GM18526 (cell line): ENCODE data around the gene CCDC88B.

ENCODE experiments used
- POLR2A ChIP-seq: IDR thresholded peaks from 3 replicates; pipeline ENCODE4 v1.6.1; 2011; ENCODE audit not compliant: insufficient read length; ENCODE audit errors: extremely low read depth

CCDC88B gene

DNA sequence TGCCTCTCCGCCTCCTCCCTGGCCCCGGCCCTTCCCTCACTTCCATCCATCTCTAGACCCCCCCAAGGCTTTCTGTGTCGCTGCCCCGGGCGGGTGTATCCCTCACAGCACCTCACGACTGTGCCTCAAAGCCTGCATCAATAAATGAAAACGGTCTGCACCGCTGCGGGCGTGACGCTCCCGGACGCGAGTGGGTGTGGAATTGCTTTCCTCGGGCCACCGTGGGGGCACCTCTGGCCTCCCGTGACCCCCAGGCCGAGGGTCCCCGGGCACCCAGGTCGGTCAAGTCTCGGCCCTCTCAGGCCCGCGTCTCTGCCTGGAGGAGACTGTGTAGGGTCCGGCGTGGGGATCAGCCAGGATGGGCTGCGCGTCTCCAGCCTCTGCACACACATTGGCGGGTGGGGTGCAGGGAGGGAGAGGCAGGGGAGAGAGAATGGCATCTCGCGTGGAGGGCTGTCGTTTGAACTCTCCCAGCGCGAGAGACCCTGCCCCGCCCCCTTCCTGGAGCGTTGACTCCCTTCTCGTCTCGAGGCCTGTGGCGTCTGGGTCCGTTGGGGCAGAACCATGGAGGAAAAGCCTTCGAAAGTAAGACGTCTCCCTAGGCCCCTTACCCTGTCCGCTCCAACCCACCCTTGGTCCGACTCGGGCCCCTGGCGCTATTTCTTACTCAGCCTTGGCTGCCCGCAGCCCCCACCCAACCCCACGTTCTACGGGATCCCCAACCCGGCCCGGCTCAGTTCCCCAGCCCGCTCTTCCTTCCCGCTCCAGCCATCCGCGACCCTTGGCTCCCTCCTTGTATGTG is 40.0 kb upstream of the CCDC88B start, which contains the start of gene CATSPERZ:
Gene CATSPERZ, plus strand, starts transcription at position 512 of the 802 bp plus-strand sequence. Its CDS starts 53 bp downstream, at position 565.
- TF ChIP-seq POLR2A = no peak

DNA sequence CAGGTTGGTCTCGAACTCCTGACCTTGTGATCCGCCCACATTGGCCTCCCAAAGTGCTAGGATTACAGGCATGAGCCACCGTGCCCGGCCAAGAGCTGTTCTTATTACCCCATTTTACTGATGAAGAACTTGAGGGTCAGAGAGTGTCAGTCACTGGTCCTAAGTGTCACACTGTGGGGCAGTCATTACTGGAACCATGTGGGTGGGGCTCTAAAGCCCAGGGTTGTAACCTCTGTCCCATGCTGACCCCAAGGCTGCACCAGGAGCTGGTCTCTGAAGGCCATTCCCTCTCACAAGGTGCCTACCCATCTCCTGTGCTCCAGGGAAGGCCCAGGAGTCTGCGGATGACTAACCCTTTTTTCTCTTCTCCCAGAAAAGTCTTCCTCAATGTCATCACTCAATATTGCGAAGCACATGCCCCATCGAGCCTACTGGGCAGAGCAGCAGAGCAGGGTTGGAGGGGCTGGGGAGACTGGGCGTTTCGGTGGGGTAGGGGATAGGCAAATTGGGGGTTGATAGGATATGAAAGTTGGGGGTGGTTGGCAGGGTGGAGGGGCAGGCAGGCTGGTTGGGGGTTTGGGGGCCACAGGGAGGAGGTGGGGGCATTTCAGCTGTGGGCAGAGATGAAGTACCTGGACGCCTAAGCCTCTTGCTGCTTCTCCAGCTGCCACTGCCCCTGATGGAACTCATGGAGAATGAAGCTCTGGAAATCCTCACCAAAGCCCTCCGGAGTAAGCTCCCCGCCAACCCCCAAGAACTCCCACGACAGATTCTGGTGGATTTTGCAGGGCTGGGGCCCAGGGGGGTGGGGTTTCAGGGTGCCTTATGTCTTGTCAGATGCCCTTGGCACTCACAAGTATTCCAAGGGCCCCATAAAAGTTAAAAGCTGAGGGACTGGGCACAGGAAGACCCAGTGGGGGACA is 36.6 kb upstream of the CCDC88B start:
- TF ChIP-seq POLR2A = no peak

DNA sequence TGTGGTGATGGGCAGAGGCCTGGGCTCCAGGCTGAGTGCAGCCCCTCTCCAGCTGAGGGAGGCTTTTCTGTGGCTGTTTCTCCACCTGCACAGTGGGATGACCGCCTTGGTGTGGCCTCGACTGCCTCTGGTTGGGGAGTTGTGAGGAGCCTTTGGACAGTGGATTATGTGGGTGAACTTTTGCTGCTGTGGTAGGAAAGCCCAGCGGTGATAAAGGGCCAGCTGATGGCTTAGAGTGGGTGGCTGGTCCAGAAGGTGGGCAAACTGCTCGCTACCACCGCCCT is 36.0 kb upstream of the CCDC88B start:
- no peak for TF ChIP-seq POLR2A

DNA sequence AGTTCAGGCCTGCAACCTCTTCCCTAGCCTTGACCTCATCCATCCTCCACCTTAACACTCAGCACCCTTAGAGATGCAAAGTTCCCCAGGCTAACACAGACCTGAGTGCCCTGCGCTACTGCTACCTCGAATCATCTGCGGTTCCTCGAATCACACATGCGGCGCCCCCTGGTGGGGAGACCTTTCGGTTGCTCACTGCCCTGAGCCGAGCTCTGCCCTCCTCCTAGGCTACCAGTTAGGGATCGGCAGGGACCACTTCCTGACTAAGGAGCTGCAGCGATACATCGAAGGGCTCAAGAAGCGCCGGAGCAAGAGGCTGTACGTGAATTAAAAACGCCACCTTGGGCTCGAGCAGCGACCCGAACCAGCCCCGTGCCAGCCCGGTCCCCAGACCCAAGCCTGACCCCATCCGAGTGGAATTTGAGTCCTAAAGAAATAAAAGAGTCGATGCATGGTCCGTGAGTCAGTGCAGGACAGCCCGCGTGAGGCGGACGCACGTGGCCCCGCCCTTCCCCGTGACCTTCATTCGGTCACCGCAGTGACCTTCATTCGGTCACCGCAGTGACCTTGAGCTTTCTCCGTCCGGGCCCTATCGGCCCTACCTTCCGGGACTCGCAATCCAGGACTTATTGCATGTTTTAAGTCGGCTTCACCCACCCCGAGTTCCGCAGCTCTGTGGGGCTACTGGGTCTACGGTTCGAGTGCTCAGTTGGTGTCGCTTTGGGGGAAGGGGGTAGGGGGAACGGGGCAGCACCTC is 35.5 kb upstream of the CCDC88B start:
- TF ChIP-seq POLR2A = peak; percentile 73

DNA sequence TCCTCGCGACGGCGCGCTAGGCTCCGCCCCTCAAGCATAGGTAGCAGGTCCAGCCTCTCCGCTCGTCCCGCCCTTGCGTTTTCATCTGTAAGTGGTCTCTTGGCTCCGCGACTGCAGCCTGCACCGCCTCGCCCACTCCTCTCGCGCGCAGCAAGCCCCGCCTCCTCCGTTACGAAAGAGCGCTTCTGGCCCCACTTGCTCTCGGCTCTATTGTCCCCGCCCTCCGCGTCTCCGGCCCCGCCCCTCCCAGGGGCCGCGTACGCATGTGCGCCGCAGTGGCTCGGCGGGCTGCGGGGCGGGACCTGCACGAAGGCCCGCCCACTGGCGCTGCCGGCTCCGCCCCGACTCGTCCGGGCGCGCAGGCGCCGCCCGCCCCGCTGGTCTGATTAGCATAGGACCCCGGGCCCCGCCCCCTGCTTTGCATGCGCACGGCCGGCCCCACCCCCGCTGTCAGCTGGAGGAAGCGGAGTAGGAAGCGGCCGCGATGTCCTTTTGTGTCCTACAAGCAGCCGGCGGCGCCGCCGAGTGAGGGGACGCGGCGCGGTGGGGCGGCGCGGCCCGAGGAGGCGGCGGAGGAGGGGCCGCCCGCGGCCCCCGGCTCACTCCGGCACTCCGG is 34.8 kb upstream of the CCDC88B start, which contains the start of gene ESRRA:
Gene ESRRA, plus strand, starts transcription at position 450 of the 616 bp plus-strand sequence. CDS start 1,656 bp downstream, outside the sequence.
- TF ChIP-seq POLR2A = peak; percentile 73

DNA sequence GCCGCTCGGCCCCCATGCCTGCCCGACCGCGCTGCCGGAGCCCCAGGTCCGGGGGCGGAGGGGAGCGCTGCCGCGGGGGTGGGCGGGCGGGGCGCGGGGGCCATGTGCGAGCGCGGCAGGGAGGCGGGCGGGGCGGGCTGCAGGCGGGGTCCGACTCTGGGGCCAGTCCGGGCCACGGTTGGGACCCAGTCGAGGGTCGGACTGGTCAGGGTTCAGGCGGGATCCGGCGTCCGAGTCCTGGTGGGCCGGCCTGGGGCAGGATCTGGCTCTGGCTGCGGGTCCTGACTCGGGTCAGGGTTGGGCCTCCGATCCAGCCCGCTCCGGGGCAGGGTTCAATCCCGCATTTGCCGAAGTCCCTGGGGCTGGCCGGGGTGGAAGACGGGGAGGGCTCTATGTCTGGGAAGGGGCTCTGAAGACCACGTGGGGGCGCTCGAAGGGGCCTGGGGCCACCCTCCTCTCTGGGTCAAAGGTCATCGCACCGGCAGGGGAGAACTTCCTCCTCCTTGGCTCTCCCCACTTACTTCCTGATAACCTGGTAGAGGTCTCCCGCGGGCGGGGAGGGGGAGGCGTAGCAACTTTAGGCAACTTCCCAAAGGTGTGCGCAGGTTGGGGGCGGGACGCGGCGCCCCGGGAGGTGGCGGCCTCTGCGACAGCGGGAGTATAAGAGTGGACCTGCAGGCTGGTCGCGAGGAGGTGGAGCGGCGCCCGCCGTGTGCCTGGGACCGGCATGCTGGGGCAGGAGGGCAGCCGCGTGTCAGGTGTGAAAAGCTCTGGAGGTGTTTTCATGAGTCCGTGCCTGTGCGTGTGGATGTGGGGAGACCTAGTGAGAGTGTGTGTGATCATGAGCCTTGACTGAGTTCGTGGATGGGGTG is 34.1 kb upstream of the CCDC88B start:
- TF ChIP-seq POLR2A = peak; percentile 55

DNA sequence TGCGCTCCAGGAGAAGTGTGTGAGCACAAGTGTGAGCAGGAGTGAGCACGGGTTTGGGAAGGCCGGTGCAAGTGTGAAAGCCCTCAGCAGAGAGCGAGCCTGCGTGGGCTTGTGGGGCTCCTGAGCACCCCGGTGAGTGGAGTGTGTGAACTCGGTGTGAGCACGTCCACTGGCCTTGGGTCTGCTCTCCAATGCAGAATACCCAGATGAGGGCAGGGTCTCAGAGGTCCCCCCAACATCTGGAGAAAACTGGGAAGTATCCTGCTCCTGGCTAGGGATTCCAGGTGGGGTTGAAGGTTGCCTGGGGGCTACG is 33.5 kb upstream of the CCDC88B start:
- TF ChIP-seq POLR2A = no peak

DNA sequence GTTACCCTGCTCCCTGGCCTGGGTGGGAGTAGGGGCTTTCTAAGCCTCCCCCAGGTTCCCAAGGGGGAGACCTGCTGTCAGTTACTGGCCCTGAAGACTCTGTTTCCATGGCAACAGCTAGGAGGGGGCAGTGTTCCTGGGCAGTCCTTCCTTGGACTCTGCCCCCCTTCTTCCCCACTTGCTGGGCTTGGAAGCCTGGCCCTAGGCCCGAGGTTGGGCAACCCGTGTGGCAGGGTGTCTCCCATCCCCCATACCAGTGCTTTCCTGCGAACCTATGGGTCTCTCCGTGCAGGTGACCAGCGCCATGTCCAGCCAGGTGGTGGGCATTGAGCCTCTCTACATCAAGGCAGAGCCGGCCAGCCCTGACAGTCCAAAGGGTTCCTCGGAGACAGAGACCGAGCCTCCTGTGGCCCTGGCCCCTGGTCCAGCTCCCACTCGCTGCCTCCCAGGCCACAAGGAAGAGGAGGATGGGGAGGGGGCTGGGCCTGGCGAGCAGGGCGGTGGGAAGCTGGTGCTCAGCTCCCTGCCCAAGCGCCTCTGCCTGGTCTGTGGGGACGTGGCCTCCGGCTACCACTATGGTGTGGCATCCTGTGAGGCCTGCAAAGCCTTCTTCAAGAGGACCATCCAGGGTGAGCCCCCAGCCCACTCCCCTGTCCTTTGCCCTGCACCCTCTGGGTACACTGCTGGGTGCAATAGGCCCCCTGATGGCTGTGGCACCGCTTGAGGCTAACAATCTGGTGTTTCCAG is 33.0 kb upstream of the CCDC88B start:
- no peak for TF ChIP-seq POLR2A

DNA sequence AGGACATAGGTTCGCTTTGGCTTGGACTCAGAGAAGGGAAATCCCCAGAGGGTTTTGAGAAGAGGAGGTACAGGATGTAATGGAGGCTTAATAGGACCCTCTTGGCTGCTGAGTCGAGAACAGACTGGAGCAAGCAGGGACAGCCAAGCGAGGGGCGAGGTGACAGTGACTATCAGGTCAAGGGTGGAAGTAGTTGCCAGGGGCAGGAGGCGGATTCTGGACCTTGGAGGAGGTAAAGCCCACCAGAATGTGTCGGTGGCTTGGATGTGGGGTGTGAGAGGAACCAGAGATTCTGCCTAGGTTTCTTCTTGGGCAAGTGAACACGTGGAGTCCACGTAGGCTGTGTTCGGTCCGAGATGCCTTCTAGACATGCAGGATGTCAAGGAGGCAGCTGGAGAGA is 27.1 kb upstream of the CCDC88B start:
- TF ChIP-seq POLR2A = no peak

DNA sequence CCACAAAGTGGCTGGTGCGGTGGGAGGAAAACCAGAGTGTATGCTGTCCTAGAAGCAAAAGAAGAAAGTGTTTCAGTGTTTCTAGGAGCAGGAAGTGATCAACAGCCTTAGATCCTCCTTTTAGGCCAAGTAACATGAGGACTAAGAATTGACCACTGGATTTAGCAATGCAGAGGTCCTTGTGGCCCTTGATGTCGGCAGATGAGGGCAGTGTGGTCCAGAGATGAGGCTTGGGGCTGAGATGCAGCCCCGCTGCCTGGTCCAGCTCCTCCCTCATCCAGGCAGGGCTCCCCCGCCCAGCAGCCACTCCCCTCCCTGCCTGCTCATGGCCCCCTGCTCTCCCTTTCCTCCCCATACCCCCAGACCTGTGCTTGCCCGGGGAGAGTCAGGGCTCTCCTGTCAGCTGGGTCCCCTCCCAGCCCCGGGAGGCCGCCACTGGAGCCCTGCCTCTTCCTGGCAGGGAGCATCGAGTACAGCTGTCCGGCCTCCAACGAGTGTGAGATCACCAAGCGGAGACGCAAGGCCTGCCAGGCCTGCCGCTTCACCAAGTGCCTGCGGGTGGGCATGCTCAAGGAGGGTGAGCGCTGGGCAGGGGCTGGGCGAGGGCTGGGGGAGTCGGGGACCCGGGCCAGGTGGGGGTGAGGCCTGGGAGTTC is 26.4 kb upstream of the CCDC88B start:
- no peak for TF ChIP-seq POLR2A

DNA sequence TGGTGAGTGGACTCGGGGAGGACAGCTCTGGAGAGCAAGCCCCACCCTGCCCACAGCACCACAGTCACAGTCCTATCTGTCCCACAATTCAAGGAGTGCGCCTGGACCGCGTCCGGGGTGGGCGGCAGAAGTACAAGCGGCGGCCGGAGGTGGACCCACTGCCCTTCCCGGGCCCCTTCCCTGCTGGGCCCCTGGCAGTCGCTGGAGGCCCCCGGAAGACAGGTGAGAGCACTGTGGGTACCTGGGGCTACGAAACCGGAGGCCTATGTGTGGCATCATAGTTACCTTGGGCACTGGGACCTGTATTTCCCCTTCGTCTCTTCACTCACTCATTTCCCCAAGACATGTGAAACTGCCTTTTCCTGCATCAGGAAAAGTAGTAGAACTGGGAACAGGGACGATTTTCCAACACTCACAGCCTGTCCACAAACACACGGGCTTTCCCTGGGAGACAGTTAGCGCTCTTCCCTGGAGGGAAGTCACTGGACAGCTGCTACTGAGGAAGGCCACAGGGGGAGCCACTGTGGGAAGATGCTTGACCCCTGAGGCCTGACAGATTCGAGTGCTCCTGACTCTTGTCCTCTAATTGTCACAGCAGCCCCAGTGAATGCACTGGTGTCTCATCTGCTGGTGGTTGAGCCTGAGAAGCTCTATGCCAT is 25.7 kb upstream of the CCDC88B start:
- TF ChIP-seq POLR2A = no peak

DNA sequence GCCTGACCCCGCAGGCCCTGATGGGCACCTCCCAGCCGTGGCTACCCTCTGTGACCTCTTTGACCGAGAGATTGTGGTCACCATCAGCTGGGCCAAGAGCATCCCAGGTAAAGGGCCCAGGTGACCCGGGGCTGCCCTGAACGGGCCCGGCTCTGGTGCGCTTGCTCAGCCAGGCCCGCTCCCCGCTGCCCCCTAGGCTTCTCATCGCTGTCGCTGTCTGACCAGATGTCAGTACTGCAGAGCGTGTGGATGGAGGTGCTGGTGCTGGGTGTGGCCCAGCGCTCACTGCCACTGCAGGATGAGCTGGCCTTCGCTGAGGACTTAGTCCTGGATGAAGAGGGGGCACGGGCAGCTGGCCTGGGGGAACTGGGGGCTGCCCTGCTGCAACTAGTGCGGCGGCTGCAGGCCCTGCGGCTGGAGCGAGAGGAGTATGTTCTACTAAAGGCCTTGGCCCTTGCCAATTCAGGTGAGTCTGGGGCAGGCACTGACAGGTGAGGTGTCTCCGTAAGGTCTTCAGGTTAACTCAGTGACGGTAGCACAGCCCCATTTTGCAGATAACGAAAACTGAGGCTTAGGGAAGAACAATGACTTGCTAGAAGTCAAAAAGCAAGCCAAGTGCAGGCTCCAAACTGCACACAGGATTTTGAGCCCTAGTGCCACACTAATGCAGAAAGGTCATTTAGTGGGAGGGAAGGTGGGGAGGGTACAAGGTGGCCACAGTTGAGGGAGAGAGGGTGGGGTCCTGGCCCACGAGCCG is 25.0 kb upstream of the CCDC88B start:
- TF ChIP-seq POLR2A = no peak
